KOPT-K1 (cell line): Measurements from ENCODE around the gene MYO3B.

Source experiments
- H3K27ac ChIP-seq: fragments of 200-600 bp; sonication (generic); 2 replicates; pipeline ENCODE4 v1.5.1; 2016; ENCODE audit warnings: antibody characterized with exemption, mild to moderate bottlenecking, low read depth, low read length; ENCODE audit not compliant: poor library complexity, severe bottlenecking
- H3K36me3 ChIP-seq: fragments of 200-600 bp; sonication (generic); 2 replicates; pipeline ENCODE4 v1.5.1; 2017; ENCODE audit warnings: antibody characterized with exemption, mild to moderate bottlenecking, low read length, moderate library complexity; ENCODE audit not compliant: insufficient read depth
- H3K9me3 ChIP-seq: fragments of 200-600 bp; sonication (generic); 2 replicates; pipeline ENCODE4 v1.5.1; 2017; ENCODE audit warnings: antibody characterized with exemption, low read length, mild to moderate bottlenecking; ENCODE audit not compliant: insufficient read depth, poor library complexity, severe bottlenecking

Gene MYO3B, protein sequence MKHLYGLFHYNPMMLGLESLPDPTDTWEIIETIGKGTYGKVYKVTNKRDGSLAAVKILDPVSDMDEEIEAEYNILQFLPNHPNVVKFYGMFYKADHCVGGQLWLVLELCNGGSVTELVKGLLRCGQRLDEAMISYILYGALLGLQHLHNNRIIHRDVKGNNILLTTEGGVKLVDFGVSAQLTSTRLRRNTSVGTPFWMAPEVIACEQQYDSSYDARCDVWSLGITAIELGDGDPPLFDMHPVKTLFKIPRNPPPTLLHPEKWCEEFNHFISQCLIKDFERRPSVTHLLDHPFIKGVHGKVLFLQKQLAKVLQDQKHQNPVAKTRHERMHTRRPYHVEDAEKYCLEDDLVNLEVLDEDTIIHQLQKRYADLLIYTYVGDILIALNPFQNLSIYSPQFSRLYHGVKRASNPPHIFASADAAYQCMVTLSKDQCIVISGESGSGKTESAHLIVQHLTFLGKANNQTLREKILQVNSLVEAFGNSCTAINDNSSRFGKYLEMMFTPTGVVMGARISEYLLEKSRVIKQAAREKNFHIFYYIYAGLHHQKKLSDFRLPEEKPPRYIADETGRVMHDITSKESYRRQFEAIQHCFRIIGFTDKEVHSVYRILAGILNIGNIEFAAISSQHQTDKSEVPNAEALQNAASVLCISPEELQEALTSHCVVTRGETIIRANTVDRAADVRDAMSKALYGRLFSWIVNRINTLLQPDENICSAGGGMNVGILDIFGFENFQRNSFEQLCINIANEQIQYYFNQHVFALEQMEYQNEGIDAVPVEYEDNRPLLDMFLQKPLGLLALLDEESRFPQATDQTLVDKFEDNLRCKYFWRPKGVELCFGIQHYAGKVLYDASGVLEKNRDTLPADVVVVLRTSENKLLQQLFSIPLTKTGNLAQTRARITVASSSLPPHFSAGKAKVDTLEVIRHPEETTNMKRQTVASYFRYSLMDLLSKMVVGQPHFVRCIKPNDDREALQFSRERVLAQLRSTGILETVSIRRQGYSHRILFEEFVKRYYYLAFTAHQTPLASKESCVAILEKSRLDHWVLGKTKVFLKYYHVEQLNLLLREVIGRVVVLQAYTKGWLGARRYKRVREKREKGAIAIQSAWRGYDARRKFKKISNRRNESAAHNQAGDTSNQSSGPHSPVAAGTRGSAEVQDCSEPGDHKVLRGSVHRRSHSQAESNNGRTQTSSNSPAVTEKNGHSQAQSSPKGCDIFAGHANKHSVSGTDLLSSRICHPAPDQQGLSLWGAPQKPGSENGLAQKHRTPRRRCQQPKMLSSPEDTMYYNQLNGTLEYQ (N-terminal part only)

DNA sequence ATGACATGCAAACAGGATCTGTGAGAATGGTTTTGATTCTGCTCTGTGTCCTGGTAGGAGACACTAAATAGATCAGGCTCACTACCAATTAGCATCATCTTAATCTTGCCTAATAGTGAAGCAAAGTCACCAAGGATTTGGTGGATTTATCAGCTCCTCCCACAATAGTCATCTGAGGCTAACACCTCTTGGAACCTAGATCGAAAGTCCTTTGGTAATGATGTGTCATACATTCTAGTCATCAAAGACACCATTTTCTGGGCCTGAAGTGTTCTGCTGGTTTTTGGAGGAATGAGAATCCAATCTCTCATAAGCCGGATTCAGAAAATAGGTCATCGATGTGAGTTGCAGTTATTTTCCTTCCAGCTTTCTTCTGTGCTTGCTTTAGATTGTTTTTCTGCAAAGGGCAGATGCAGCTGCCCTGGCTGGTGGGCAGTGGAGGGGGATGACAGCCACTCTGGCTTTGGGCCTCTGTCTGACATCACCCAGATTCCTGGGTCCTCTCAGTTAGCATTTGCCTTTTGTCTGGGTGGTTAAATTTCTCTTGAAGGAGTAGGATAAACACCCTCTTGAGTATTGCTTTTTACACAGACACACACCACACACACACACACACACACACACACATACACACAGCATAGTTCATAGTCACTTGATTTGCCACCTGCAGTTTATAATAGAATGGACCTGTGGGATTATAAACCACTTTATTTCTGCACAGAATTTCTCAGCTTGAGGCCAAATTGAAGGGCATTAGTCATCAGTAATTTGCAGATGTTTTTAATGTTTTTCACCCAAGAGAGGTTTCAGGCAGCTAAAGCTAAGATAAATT lies at the start of gene MYO3B:
MYO3B (plus strand) TSS at position 198 of the 832 bp plus-strand sequence; CDS start at position 339, 141 bp downstream.
- Histone ChIP-seq H3K36me3 (no peaks in the 10 kb centered on the region), H3K27ac (no peak within 1 kb of the TSS), H3K9me3 (no peaks in the 10 kb centered on the region)

DNA sequence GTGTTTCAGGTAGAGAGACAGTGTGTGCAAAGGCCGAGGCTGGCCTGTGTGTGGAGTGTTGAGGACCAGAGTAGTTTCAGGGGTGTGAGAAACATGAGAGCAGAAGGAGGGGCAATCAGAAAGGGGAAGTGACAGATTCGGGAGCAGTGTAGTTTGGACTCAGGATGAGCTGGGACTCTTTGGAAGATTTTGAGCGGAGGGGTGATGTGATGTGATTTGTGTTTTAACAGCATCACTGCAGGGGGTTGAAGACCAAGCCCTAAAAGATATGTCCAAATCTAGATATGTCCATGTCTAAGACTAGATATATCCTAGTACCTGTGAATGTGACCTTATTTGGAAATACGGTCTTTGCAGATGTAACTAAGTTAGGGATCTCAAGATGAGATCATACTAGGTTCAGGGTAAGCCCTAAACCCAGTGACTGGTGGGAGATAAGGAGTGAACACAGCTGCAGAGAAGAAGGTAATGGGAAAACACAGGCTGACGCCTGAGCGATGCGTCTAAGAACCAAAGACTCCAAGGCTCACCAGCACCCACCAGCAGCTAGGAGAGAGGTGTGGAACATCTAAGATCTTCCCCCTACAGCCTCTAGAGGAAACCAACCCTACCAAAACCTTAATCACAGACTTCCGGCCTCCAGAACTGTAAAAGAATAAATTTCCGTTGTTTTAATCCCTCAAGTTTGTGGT lies 38.5 kb upstream of the MYO3B start:
- H3K27ac ChIP-seq: no peak overlapping the region
- H3K9me3 ChIP-seq: no peaks in the 10 kb centered on the region
- H3K36me3 ChIP-seq: no peaks in the 10 kb centered on the region

- H3K9me3 ChIP-seq: no peaks in the 10 kb centered on the region
- H3K36me3 ChIP-seq: no peaks in the 10 kb centered on the region
- no peak overlapping the region for H3K27ac ChIP-seq
These were observed 37.4 kb upstream of the MYO3B start for GRCh38 chr2:170140561-170140960.

DNA sequence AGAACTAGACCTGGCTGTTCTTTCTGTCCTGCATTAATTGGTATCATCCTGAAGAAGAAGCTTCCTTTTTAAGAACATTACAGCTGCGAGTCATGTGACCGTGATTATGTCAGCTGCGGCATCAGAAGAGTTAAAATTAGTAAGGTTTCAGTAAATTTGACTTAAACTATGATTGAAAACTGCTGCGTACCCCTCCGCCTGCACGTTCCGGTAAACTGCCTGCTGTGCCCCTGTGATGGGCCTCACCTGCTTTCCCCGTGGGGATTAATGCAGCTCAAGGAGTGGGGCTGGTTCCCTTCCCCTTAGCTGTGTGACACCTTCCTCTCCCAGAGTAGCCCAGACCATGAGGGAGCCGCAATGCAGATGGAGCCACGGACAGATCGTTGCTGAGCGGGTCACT lies 36.1 kb upstream of the MYO3B start:
- no peaks in the 10 kb centered on the region for H3K9me3 ChIP-seq
- no peaks in the 10 kb centered on the region for H3K36me3 ChIP-seq
- H3K27ac ChIP-seq: no peak overlapping the region

- no peaks in the 10 kb centered on the region for H3K36me3 ChIP-seq
- H3K27ac ChIP-seq: no peak overlapping the region
- no peaks in the 10 kb centered on the region for H3K9me3 ChIP-seq
These were observed 35.4 kb upstream of the MYO3B start for GRCh38 chr2:170142502-170142901.

- no peaks in the 10 kb centered on the region for H3K9me3 ChIP-seq
- no peaks in the 10 kb centered on the region for H3K36me3 ChIP-seq
- H3K27ac ChIP-seq: no peak overlapping the region
These were observed 34.8 kb upstream of the MYO3B start for GRCh38 chr2:170143045-170143717.

DNA sequence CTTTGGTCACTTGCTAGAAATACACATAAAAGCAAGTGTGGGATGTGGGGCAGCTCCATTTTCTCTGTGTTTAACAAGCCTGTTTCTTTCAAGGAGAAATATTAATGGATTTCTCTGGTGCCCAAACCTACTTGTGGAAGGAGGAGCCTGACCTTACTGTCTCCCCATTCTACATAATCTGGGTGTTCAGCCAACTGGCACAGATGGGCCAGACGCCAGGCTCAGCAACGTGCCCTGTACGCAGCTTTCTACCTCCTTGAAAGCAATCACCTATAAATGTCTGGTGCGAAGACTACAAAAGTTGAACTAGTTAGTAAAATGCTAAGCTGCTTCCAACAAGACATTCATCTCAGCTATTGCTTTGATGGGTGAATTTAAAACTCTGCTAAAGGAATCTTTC lies 33.2 kb upstream of the MYO3B start:
- no peaks in the 10 kb centered on the region for H3K36me3 ChIP-seq
- no peak overlapping the region for H3K27ac ChIP-seq
- H3K9me3 ChIP-seq: no peaks in the 10 kb centered on the region

DNA sequence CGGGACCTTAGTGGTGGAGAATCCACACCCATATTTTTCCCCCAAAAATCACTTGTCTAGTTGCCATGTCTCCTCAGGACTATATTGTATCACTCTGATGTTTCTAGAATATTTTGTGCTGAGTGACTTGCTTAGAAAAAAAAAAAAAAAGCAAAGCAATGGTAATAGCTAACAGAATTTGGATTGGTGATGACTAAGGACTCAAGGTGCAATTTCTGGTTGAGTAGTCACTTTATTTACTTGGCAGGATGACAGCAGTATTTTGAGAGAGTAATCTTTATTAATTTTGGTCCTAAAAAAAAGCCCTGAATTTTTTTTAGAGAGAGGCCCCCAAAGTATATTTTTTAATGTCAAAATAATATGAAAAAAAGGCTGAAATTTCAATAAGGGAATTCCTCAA lies 32.8 kb upstream of the MYO3B start:
- H3K27ac ChIP-seq: no peak overlapping the region
- H3K9me3 ChIP-seq: no peaks in the 10 kb centered on the region
- no peaks in the 10 kb centered on the region for H3K36me3 ChIP-seq

DNA sequence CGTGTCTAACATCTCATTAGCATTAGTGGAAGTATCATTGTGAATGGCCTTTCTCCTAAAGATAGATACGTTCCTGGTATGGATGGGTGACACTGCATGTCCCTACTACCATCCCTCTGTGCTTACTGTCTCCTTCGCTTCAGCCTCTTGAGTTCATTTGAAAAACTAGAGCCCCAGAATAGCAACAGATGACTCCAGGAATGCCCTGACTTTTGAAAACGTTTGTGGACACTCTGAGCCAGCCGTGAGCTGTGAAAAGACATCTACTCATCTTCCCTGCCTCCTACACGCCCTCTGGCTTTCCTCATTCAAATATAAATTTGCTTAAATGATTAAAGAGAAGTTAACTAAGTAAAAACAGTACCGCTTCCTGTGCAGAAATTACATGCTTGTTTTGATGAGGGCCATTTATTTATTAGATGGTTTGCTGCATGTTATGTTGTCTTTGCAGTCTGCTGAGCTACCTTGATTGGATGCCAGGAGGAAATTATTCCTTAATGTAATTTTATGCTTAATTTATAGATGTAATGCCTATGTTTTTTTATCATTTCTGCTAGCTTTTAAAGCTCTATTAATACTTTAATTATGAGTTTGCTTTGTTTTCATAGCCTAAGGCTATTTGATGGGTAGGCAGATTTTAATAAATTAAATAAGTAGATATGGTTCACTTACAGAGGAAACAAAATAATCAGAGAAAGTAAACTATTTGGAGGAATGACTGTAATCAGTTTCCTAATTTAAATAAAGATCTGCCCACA lies 32.1 kb upstream of the MYO3B start:
- Histone ChIP-seq H3K27ac (no peak overlapping the region), H3K9me3 (no peaks in the 10 kb centered on the region), H3K36me3 (no peaks in the 10 kb centered on the region)

- no peaks in the 10 kb centered on the region for H3K9me3 ChIP-seq
- H3K36me3 ChIP-seq: no peaks in the 10 kb centered on the region
- no peak overlapping the region for H3K27ac ChIP-seq
These were observed 31.2 kb upstream of the MYO3B start for GRCh38 chr2:170146784-170147183.

DNA sequence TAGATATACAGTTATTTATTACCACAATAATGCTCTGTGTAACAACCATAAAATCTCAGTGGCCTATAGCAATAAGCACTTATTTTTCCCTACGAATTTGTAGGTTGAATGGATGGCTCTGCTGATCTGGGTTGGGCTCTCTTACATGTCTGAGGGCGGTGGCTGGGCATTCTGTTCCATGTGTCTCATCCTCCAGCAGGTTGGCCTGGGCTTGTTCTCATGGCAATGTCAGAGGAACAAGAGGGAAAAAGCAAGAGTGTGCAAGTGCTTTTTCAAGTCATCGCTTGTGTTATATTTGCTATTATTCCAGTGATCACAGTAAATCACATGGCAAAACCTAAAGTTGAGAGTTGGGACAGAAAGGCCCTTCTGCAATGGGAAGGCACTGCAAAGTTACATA lies 30.4 kb upstream of the MYO3B start:
- Histone ChIP-seq H3K27ac (no peak overlapping the region), H3K9me3 (no peaks in the 10 kb centered on the region), H3K36me3 (no peaks in the 10 kb centered on the region)

- no peak overlapping the region for H3K27ac ChIP-seq
- H3K9me3 ChIP-seq: no peaks in the 10 kb centered on the region
- no peaks in the 10 kb centered on the region for H3K36me3 ChIP-seq
These were observed 29.8 kb upstream of the MYO3B start for GRCh38 chr2:170148161-170148560.

DNA sequence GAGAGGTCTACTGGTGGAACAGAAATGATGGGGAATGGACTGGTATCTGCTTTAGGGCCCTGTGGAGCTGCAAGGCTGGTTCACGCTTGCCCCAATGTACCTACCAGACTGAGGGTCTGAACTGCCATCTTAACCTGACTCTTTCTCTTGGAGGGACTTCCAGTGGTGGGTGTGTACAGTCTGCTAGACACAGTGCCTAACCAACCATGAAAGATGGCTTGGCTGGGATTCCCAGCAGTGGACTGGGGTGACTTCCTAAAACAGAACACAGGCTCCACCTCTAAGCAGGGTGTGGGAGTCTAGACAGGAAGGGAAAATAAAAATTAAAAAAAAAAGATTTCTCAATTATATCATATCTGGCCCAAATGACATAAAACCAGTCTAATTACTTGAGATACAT lies 25.5 kb upstream of the MYO3B start:
- Histone ChIP-seq H3K36me3 (no peaks in the 10 kb centered on the region), H3K9me3 (no peaks in the 10 kb centered on the region), H3K27ac (no peak overlapping the region)
